HCT116 (cell line): ENCODE results near the gene SETSIP. TPM values are rescaled to one million over a fixed set of nuclear protein-coding genes. Genes with fewer than 3 reads are reported as not detected.

Source experiments
- ATAC-seq: fragments of 200-7000 bp; cut with Tn5 transposase; 2 replicates; pipeline ENCODE4 v1.9.1; 2020; ENCODE audit warnings: mild to moderate bottlenecking, moderate library complexity
- BruUV-seq: library from RNA; stranded (reverse); fragments of 400-500 nt; replicated peaks from 2 replicates; lab custom pipeline; 2021; lab: Mats Ljungman, UMichigan
- CTCF ChIA-PET: fragments of 300-600 bp; sonication (Branson Sonifier 250); formaldehyde crosslinking; loops from one replicate; lab custom pipeline; 2021; ENCODE audit warnings: antibody characterized with exemption; lab: Charles Lee
- POLR2A ChIA-PET: fragments of 300-600, 350-600 bp; sonication (Branson Sonifier 250); formaldehyde crosslinking; loops from one replicate; lab custom pipeline; 2021; ENCODE audit warnings: antibody characterized with exemption; lab: Charles Lee
- RAD21 ChIA-PET, 2 experiments: fragments of 300-600 bp; sonication (Branson Sonifier 250); formaldehyde crosslinking; loops; one replicate each; lab custom pipeline; 2023; ENCODE audit warnings: low total read pairs in 2 of 2; ENCODE audit not compliant: uncharacterized antibody in 2 of 2, unreplicated experiment in 2 of 2, low non-redundant PET in 1 of 2; lab: Charles Lee
- DNase-seq: peaks from one replicate; pipeline ENCODE4 v3.0.0-alpha.2; 2010; ENCODE audit warnings: low read depth, low spot score
- H2AFZ ChIP-seq: fragments of 200-600 bp; shearing (Covaris generic), sonication (generic); 2 replicates; pipeline ENCODE4 v1.6.1; 2017; ENCODE audit warnings: low read depth, mixed run types, mixed read lengths, antibody characterized with exemption, low read length; ENCODE audit not compliant: poor library complexity, severe bottlenecking
- H3K27ac ChIP-seq: 2 replicates; pipeline ENCODE4 v1.5.1; 2012; ENCODE audit warnings: low read depth, low read length
- H3K27me3 ChIP-seq: fragments of 200-600 bp; sonication (generic); 2 replicates; pipeline ENCODE4 v1.6.1; 2016; ENCODE audit warnings: mixed run types, low read length, mixed read lengths; ENCODE audit not compliant: insufficient read depth
- H3K36me3 ChIP-seq, 2 experiments: fragments of 200-500 bp in 1 of 2; fragments of 200-600 bp in 1 of 2; sonication (Bioruptor generic) in 1 of 2; sonication (generic) in 1 of 2; 2 replicates each; pipeline versions ENCODE4 v1.5.1 to v1.6.1; 2014 to 2016; ENCODE audit warnings: low read length in 2 of 2, inconsistent platforms in 1 of 2, mixed read lengths in 1 of 2, mixed run types in 1 of 2; ENCODE audit not compliant: insufficient read depth in 2 of 2, control insufficient read depth in 1 of 2
- H3K4me1 ChIP-seq, 2 experiments: fragments of 200-600 bp in 1 of 2; sonication (generic) in 1 of 2; 2 replicates each; pipeline versions ENCODE4 v1.5.1 to v1.6.1; 2012 to 2017; ENCODE audit warnings: low read length in 2 of 2, inconsistent platforms in 1 of 2, mild to moderate bottlenecking in 1 of 2, mixed read lengths in 1 of 2, mixed run types in 1 of 2, moderate library complexity in 1 of 2; ENCODE audit not compliant: insufficient read depth in 2 of 2, control insufficient read depth in 1 of 2
- H3K4me2 ChIP-seq: fragments of 200-600 bp; sonication (generic); 2 replicates; pipeline ENCODE4 v1.6.1; 2017; ENCODE audit warnings: mixed run types, low read length, mixed read lengths
- H3K4me3 ChIP-seq, 2 experiments: fragments of 200-600 bp in 1 of 2; sonication (generic) in 1 of 2; replicated peaks in 1 of 2; 2 replicates each; pipeline ENCODE4 v1.5.1; 2011 to 2016; ENCODE audit warnings: low read length in 2 of 2, control low read depth in 1 of 2, low read depth in 1 of 2, mild to moderate bottlenecking in 1 of 2, mixed read lengths in 1 of 2, mixed run types in 1 of 2
- H3K79me2 ChIP-seq: fragments of 200-600 bp; sonication (generic); 2 replicates; pipeline ENCODE4 v1.6.1; 2017; ENCODE audit warnings: mild to moderate bottlenecking, mixed run types, low read length, moderate library complexity, mixed read lengths; ENCODE audit not compliant: insufficient read depth
- H3K9ac ChIP-seq: fragments of 200-600 bp; sonication (generic); 2 replicates; pipeline ENCODE4 v1.6.1; 2016; ENCODE audit warnings: low read length, mixed read lengths
- H3K9me2 ChIP-seq: fragments of 200-600 bp; sonication (generic), shearing (Covaris generic); 2 replicates; pipeline ENCODE4 v1.6.1; 2017; ENCODE audit warnings: mixed run types, mild to moderate bottlenecking, moderate library complexity; ENCODE audit not compliant: insufficient read depth
- H3K9me3 ChIP-seq, 2 experiments: fragments of 200-500 bp in 1 of 2; fragments of 200-600 bp in 1 of 2; sonication (Bioruptor generic) in 1 of 2; sonication (generic) in 1 of 2; 2 replicates each; pipeline ENCODE4 v1.6.1; 2014 to 2017; ENCODE audit warnings: low read length in 2 of 2, mixed read lengths in 2 of 2, inconsistent platforms in 1 of 2, low read depth in 1 of 2, mild to moderate bottlenecking in 1 of 2, mixed run types in 1 of 2, moderate library complexity in 1 of 2; ENCODE audit not compliant: control insufficient read depth in 1 of 2, insufficient read depth in 1 of 2
- H4K20me1 ChIP-seq: fragments of 200-600 bp; sonication (generic), shearing (Covaris generic); 2 replicates; pipeline ENCODE4 v1.6.1; 2017; ENCODE audit warnings: mixed run types, mild to moderate bottlenecking, moderate library complexity; ENCODE audit not compliant: insufficient read depth
- ATF3 ChIP-seq: IDR thresholded peaks from 2 replicates; pipeline ENCODE4 v1.6.1; 2012
- CBX3 ChIP-seq: IDR thresholded peaks from 2 replicates; pipeline ENCODE4 v1.6.1; 2012; ENCODE audit warnings: low read depth
- CEBPB ChIP-seq: IDR thresholded peaks from 2 replicates; pipeline ENCODE4 v1.6.1; 2012; ENCODE audit warnings: low read depth
- EGR1 ChIP-seq: IDR thresholded peaks from 2 replicates; pipeline ENCODE4 v1.6.1; 2012; ENCODE audit warnings: low read depth
- ELF1 ChIP-seq: IDR thresholded peaks from 2 replicates; pipeline ENCODE4 v1.6.1; 2012; ENCODE audit warnings: low read depth, borderline replicate concordance
- EZH2phosphoT487 ChIP-seq: fragments of 200-600 bp; IDR thresholded peaks from 2 replicates; pipeline ENCODE4 v1.6.1; 2018; ENCODE audit warnings: antibody characterized with exemption, borderline replicate concordance
- JUND ChIP-seq: IDR thresholded peaks from 2 replicates; pipeline ENCODE4 v1.6.1; 2012
- POLR2AphosphoS5 ChIP-seq: IDR thresholded peaks from 2 replicates; pipeline ENCODE4 v1.6.1; 2011; ENCODE audit warnings: mild to moderate bottlenecking, low read depth, low read length, moderate library complexity
- RAD21 ChIP-seq: IDR thresholded peaks from 2 replicates; pipeline ENCODE4 v1.6.1; 2012; ENCODE audit warnings: low read depth, mild to moderate bottlenecking
- SIN3A ChIP-seq: IDR thresholded peaks from 2 replicates; pipeline ENCODE4 v1.6.1; 2012; ENCODE audit warnings: low read depth
- SP1 ChIP-seq: IDR thresholded peaks from 2 replicates; pipeline ENCODE4 v1.6.1; 2012; ENCODE audit warnings: low read depth
- SRF ChIP-seq: IDR thresholded peaks from 2 replicates; pipeline ENCODE4 v1.6.1; 2012; ENCODE audit warnings: low read depth
- TCF7L2 ChIP-seq: IDR thresholded peaks from 2 replicates; pipeline ENCODE4 v1.7.0; 2011; ENCODE audit warnings: borderline replicate concordance, inconsistent platforms; ENCODE audit not compliant: insufficient read depth, insufficient read length; ENCODE audit errors: extremely low read depth
- YY1 ChIP-seq: IDR thresholded peaks from 2 replicates; pipeline ENCODE4 v1.6.1; 2011; ENCODE audit warnings: low read length, low read depth, moderate library complexity, mild to moderate bottlenecking; ENCODE audit not compliant: insufficient replicate concordance; ENCODE audit errors: extremely low read depth
- ZBTB33 ChIP-seq: IDR thresholded peaks from 2 replicates; pipeline ENCODE4 v1.6.1; 2011; ENCODE audit warnings: mild to moderate bottlenecking, low read length, moderate library complexity; ENCODE audit not compliant: insufficient replicate concordance; ENCODE audit errors: extremely low read depth
- ZFX ChIP-seq: fragments of 450-650 bp; IDR thresholded peaks from 2 replicates; pipeline ENCODE4 v1.6.1; 2017
- ZNF274 ChIP-seq: fragments of 200-500 bp; sonication (Bioruptor generic); IDR thresholded peaks from 2 replicates; pipeline ENCODE4 v1.6.1; 2014; ENCODE audit warnings: mild to moderate bottlenecking, low read depth, low read length, inconsistent platforms
- intact Hi-C: fragments of 100-400 bp; cut with micrococcal nuclease; formaldehyde crosslinking; loops from 2 replicates; pipeline ENCODE4 v1.10.0; 2022
- total RNA-seq: library from RNA; stranded (reverse); gene quantifications from one replicate; pipeline ENCODE4 v1.2.1, GENCODE V29; 2021; ENCODE audit not compliant: unreplicated experiment

SETSIP gene
- total RNA-seq, 1 experiment from 2014 or later = 0.27 TPM

GRCh38 chr1:92043621-92044020, 31.6 kb downstream of the SETSIP start:
- H3K9me2 ChIP-seq = no peaks in the 10 kb centered on the region
- DNase-seq = no peak
- no peak for TF ChIP-seq JUND
- no peak for TF ChIP-seq POLR2AphosphoS5
- TF ChIP-seq ATF3 = no peak
- no peak for TF ChIP-seq EGR1
- TF ChIP-seq YY1 = no peak
- no peak for TF ChIP-seq ZFX
- no peak for TF ChIP-seq SP1
- RAD21 ChIA-PET = no interaction called here
- H3K4me2 ChIP-seq = no peak overlapping the region
- H2AFZ ChIP-seq = no peak overlapping the region
- H4K20me1 ChIP-seq = no peaks in the 10 kb centered on the region
- H3K27ac ChIP-seq = no peak overlapping the region
- POLR2A ChIA-PET = no interaction called here
- no peaks in the 10 kb centered on the region for H3K9me3 ChIP-seq
- no peak overlapping the region for H3K9ac ChIP-seq
- no peaks in the 10 kb centered on the region for H3K79me2 ChIP-seq
- intact Hi-C loops = no loop called here
- H3K4me3 ChIP-seq = no peak overlapping the region
- ATAC-seq = no peak
- H3K27me3 ChIP-seq = no peaks in the 10 kb centered on the region
- CTCF ChIA-PET = no interaction called here
- no peaks in the 10 kb centered on the region for H3K36me3 ChIP-seq
- BruUV-seq = no TSS peak
- H3K4me1 ChIP-seq = no peaks in the 10 kb centered on the region

GRCh38 chr1:92040971-92041370, 34.2 kb downstream of the SETSIP start:
- Histone ChIP-seq H3K9ac (no peak overlapping the region), H3K36me3 (no peaks in the 10 kb centered on the region), H4K20me1 (no peaks in the 10 kb centered on the region), H3K27me3 (no peaks in the 10 kb centered on the region), H3K4me2 (no peak overlapping the region), H3K4me1 (no peaks in the 10 kb centered on the region), H3K9me3 (no peaks in the 10 kb centered on the region), H3K27ac (no peak overlapping the region), H3K9me2 (no peaks in the 10 kb centered on the region), H2AFZ (no peak overlapping the region), H3K79me2 (no peaks in the 10 kb centered on the region), H3K4me3 (no peak overlapping the region)
- no peak for DNase-seq
- POLR2A ChIA-PET = no interaction called here
- intact Hi-C loops = no loop called here
- CTCF ChIA-PET = no interaction called here
- RAD21 ChIA-PET = no interaction called here
- no TSS peak for BruUV-seq
- no peak for ATAC-seq
- TF ChIP-seq EZH2phosphoT487 (no peak), ZBTB33 (no peak), RAD21 (no peak), EGR1 (no peak), SP1 (no peak), SRF (no peak), CBX3 (no peak), YY1 (no peak), ELF1 (no peak), ZNF274 (no peak), TCF7L2 (no peak), CEBPB (no peak), SIN3A (no peak), POLR2AphosphoS5 (no peak)
